GM23248 (cell line): ENCODE measurements around the gene NOL6.

Source experiments
- EZH2 ChIP-seq: fragments of 200-600 bp; sonication (generic); IDR thresholded peaks from 2 replicates; pipeline ENCODE4 v1.6.1; 2018; ENCODE audit warnings: antibody characterized with exemption, mild to moderate bottlenecking; ENCODE audit not compliant: insufficient read depth, poor library complexity, severe bottlenecking
- EZH2phosphoT487 ChIP-seq: fragments of 200-600 bp; sonication (generic); IDR thresholded peaks from 2 replicates; pipeline ENCODE4 v1.6.1; 2018; ENCODE audit warnings: antibody characterized with exemption, moderate library complexity, mild to moderate bottlenecking, low read depth; ENCODE audit not compliant: insufficient read depth

DNA sequence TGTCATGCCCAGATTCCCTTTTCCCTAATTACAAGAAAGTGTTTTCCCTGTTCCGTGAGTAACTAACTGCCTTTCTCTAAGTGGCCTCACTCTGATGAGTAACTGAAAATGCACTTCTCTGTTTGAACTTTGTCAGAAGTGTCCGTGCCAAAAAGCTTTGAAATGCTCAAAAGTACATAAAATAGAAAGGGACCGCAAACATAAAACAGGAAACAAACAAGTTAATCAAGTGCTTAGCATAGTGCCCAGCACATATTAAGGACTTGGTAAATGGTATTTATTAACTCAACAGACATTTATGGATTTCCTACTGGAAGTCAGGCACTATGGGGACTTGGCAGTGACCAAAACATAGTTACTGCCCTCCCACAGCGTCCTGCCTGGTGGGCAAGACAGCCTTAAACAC is 48.6 kb downstream of the NOL6 start:
- TF ChIP-seq EZH2phosphoT487 = no peak
- no peak for TF ChIP-seq EZH2
